ENCODE measurements around the gene SOX13. TPM values are rescaled to one million over a fixed set of nuclear protein-coding genes. Genes with fewer than 3 reads are reported as not detected.
"Not testable (repeated sequence)": the region's sequence is repeated elsewhere in the genome, so short reads cannot be mapped to it uniquely, and the experiment has no call there.

The SOX13 gene
- 6.9 and 12.6 TPM in 2 replicates for total RNA-seq (2014; rRNA removed; shearing (Covaris generic))

DNA sequence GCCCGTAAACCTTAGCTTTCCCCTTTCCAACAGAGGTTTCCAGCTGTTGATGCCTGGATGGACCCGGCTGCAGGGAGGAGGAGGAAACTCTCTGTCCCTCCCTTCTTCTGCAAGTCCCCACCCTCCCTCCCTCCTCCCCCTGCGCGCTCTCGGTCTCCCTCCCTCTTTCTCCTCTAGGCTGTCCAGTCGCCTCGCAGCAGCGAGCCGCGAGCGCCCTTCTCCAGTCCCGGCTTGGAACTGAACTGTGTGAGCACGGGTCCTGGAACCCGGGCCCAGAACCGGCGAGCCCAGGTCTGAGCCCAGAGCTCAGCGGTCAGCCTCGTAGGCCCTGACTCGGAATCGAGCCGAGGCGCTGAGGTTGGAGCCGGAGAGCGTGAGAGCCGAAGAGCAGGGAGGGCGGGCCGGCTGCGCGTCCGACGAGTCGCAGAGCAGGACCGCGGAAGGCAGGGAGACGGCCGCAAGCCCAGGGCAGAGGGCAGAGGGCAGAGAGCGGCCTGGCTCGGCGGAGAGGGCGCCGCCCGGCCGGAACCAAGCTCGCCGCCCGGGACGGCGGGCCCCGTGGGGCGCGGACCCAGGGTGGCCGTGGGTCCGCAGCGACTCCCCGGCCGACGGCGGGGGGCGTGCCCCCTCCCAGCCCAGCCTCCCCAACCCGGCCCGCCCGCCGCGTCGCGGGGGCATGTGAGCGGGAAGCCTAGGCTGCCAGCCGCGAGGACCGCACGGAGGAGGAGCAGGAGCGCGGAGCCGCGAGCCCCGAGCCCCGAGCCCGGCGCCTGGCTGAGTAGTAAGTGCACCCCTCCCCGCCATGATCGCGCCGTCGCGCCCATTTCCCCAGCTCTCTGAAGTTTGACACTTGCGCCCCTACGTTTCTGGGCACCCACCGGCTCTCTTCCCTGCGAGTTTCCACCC is at the start of gene SOX13:
Gene SOX13 (plus strand): TSS at position 185 of the 906 bp plus-strand sequence. CDS start 39,801 bp downstream, outside the sequence.
- peak; percentile 88 for DNase-seq (ENCODE audit: low read depth)

DNA sequence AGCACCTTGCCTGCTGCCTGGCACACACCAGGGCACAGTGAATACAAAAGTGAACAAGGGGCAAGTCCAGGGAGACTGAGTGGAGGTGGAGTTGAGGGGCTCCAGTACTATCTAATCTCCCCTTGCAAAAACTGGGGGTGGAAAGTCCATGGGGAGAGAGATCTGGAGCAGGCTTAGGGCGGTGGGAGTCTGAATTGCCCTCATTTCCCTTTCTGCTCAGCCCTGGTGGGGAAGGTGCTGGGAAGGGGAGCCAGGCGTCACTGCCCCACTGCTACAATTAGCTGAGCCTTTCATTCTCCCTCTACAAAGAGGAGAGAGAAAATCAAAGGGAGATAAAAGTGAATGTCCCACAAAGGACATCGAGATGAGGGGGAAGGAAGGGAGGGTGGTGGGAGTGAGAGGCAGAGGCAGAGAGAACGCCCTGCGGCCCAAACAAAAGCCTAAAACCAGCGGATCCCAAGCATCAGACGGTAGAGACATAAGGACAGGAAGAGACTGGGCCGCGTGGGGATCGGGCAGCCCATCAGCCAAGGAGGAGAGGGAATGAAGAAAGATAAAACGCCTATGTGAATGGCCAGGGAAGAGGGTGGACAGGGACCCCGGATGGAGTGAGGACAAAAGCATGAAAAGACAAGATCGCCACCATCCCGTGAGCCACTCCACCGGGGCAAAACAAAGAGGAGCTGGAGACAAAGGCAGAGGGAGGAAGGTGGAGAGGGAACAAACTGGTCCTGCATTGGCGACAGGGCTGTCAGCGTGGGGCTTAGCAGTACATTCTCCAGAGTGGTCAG is 46.8 kb upstream of the SOX13 start:
- DNase-seq (ENCODE audit: low read depth) = no peak

DNA sequence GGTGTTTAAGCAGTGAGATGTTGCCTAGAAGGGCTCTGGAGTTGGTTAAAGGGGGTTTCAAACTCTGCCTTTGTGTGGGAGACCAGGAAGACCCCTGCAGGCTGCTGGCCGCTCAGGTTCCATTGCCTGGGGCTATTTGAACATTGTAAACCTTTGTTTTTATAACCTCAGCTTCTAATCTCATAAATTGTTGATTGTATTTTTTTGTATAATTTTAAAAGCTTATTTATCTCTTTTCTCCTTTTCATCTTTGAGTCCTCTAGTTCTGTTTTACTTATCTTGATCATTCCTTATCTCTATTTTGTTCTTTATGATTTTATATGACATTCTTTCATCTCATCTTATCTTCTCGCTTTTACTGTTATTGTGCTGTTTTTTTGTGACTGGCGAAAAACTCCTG is 45.5 kb upstream of the SOX13 start:
- no peak for DNase-seq (ENCODE audit: low read depth)

DNA sequence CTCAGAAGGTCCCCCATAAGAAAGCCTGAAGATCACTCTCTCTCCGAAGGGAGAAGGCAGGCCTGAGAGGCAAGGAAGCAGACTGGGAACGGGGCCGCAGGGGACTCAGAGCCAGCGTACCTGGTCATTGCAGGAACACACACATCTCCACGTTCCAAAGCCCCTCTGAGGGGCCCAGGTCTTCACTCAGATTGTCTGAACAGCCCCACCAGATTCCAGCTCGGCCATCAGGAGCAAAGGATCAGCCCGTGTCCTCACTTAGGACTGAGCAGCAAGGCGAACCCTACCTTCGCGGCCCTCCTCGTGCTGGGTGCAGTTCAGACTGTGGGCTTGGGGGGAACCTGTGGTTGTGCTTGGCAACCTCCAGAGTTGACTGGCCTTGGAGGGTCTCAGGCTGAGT is 43.9 kb upstream of the SOX13 start:
- no peak for DNase-seq (ENCODE audit: low read depth)

DNA sequence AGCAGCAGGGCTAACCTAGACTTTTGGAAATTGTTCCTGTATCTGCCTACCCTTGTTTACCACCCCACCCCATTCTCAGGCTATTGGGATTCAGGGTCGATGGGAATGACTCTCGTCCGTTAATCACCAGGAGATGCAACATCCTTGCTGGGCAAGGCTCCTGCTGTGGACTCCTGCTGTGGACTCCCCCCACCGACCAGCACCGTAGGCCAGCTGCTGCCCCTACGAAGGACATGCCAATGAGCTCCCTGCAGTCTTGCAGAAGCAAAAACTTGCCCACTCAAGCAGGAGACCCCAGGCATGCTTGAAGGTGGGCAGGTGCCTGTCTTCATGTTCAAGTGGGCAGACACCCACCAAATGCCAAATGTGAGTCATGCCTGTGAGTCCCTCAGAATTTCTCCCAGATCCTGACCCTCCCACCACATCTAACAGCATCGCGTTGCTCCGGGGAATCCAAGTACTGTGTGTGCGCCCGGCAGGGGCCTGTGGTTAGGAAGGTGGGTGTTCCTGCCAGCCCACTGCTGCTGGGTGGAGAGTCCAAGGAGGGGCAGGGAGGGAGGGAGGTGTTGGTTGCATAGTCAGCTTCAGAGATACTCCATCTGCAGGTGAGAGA is 41.7 kb upstream of the SOX13 start:
- no peak for DNase-seq (ENCODE audit: low read depth)

DNA sequence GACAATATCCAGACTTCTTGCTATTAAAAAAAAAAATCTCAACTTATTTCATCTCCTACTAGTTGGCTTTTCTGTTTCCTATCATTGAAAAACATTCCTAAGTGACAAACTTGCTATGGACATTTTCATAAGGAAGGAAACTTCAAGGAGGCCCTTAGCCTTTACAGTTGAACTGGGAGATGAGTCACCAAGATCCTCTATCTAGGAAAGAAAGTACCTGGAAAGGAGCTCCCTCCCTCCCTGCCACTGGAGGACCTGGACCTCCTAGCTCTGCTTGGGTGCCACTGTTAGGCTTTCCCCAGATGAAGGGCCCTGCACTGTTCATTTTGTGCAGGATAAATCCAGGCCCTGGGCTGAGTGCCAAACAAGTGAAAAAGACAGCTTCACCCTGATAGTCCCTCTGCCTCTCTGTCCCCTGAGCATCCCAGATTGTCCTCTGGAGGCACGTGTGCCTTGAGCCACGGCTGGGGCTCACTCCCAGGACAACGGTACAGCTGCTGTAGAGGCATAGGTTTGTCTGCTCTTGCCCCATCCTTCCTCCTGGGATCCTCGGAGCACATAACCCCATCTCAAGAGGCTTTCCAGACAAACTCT is 40.2 kb upstream of the SOX13 start:
- DNase-seq (ENCODE audit: low read depth) = peak; percentile 39

DNA sequence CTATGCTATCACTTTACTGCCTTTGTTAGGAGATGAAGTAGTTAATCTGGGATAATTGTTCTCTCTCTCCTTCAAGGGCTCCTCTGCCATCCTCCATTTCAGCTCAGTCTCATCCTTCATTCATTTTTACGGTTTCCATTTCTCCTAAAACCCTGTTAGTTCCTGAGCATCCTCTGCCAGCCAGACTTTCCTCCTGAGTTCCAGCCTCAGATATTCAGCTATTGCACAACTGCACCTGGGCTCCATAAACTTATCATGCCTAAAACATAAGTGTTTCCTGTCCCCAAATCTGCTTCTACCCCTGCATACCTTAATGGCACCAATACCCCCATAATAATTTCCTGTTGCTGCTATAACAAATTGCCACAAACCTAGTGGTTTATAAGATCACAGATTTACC is 39.6 kb upstream of the SOX13 start:
- no peak for DNase-seq (ENCODE audit: low read depth)

DNA sequence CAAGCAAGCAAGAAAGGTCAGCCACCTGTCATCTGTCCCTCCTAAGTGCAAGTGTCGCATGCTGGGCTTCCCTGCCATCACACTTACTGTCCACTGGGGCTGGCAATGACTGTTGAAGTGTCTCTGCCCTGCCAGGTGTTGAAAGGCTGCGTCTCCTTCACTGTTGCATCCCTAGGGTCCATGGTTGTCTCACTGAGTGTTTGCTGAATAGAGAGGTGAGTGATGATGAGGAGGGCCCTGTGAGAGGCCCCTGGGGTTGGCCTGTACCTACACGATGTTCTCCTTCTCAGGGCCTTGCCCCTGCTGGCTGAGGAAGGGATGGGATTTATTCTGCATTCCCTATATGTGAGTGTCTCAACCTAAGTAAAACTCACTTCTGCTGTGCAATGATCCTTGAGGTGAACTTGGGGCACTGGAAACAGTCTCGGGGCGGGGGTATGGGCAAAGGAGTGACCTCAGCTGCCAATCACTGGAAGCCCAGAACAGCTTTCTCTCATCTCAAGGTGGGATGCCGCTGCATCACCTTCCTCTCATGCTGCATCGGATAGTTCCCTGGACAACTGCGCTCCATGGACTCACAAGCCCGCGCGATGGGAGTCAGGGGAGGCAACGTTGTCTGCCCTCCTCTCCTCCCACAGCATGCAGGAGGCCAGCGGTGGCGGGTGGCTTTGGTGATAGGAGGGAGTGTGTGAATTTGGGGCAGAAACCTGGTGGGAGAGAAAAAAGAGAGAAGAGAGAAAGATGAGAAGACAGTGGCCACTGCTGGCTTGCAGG is 35.8 kb upstream of the SOX13 start:
- DNase-seq (ENCODE audit: low read depth) = no peak

DNA sequence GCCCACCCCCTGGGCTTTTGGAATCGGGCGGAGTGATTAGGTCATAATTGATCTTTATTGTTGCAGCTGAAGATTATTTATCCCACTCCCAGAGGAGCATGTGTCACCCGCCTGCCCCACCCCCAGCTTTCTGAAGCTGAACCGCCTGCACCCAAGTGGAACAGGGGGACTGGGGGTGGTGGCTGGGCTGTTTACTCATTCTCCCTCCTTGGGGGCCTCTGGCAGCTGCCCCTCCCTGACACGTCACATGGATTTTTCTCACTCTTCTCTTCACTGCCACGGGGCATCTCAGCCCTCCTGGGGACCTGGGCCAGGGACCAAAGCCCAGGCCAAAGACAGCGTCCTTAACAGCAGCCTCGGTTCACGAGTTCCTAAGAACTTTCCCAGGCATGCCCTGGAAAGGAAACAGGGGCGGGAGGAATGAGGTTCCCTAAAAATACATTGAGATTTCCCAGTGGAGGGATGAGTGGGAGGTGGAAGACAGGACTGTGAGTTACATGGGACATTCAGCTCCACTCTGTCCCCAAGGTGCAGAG is 31.6 kb upstream of the SOX13 start:
- DNase-seq (ENCODE audit: low read depth) = no peak

DNA sequence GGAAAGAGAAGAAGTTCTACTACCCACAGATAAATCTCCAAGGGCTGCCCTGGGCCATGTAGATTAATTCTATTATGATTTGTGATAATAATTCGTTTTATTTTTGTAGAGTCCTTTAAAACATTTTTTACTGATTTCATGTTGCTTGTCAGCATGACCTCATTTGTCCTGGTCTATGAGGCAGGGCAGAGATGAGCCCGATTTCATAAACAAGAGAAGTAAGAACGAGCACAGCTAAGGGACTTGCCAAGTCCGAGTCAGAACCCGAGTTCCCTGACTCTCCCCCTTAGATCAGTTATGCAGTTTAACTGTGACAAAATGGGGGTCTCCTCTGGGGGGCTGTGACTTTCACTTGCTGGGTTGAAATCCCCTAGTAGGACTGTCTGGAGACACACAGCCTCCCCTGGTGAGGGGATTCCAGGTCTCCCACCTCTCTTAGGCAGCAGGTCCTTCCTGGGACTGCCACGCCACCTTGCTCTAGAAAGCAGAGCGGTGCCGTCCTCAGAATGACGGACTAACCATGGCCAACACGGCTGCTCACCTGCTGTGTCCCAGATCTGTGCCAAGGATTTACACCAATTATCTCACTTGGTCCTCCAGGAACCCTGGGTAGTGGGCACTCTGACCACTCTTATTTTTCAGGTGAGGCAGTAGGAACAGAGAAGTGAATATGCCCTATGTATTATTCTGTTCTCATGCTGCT is 31.0 kb upstream of the SOX13 start:
- no peak for DNase-seq (ENCODE audit: low read depth)

DNA sequence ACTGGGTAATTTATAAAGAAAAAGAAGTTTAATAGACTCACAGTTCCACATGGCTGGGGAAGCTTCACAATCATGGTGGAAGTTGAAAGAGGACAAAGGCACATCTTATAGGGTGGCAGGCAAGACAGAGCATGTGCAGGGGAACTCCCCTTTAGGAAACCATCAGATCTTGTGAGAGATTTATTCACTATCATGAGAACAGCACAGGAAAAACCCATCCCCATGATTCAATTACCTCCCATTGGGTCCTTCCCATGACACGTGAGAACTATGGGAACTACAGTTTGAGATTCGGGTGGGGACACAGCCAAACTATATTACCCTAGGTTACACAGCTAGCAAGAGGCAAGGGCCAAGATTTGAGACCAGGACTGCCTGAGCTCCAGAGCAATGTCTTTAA is 30.4 kb upstream of the SOX13 start:
- no peak for DNase-seq (ENCODE audit: low read depth)

DNA sequence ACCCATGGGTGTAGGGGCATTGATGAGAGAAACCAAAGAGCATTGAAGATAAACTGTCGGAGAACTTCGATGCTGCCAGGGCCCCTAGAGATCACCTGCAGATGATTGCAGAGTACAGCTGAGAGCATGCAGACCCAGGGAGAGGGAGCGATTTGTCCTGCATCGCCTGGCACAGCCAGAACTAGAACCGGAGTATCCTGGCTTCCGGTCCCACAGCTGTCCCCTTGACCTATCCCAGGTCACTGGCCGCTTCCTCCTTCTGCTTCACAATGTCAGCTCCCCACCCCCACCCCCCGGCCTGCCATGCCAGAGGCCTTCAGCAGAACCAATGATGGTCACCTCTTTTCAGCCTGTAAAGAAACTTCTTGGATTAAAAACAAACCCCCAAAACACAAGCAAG is 29.2 kb upstream of the SOX13 start:
- no peak for DNase-seq (ENCODE audit: low read depth)

DNA sequence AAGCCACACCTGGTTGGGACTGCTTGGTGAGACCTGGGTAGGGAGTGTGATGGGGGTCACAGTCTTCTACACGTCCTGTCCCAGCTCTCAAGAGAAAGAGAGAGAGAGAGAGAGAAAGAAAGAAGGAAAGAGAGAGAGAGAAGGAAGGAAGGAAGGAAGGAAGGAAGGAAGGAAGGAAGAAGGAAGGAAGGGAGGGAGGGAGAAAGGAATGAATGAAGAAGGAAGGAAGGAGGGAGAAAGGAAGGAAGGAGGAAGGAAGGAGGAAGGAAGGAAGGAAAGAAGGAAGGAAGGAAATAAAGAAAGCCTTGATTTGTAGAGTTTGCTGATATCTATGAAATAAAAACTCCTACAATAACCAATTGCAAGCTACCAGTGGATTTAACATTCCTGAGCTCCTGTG is 28.5 kb upstream of the SOX13 start:
- no peak for DNase-seq (ENCODE audit: low read depth)

DNA sequence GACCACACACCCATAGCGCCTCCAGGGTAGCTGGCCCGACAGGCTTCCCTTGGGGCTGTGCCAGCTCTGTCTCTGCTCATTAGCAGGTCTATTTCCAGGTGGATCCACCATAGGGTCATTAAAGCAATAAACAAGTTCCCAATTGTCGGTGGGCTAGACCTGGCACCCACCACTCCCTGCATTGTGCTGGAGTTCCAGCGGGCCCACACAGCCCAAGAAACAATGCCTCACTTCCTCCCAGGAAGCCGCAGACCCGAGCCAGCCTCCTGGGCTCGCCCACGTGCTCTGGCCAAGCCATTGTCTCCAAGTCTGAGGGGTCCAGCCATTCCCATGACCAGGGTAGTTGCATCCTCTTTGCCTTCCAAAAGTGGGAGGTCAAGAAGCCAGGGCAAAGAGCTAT is 27.5 kb upstream of the SOX13 start:
- DNase-seq (ENCODE audit: low read depth) = no peak

DNA sequence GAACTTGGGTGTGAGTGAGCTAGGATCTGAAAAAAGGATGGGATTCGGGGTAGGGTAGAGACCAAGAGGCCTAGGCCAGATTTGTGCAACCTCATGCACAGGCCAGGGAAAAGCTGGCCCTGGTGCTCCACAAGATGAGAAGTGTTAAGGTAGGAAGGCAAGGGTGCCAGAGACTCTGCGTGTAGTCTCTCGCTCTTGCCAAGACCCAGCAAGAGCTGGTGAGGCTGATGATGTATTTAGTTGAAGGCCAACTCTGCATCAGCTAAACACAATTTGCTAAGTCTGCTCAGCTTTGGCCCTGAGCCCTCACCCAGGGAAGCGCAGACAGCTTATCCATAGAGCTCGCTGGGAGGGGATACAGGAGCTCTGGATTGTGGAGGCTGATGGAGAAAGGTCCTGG is 26.6 kb upstream of the SOX13 start:
- DNase-seq (ENCODE audit: low read depth) = no peak

DNA sequence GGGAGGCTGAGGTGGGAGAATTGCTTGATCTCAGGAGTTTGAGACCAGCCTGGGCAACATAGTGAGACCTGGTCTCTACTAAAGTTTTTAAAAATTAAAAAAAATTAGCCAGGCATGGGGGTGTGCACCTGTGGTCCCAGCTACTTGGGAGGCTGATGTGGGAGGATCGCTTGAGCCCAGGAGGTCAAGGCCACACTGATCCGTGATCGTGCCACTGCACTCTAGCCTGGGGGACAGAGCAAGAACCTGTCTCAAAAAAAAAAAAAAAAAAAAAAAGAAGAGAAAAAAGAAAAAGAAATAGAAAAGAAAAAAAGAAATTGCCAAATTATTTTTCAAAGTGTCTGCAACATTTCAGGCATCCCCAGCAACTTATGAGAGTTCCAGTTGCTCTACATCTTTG is 24.1 kb upstream of the SOX13 start:
- DNase-seq (ENCODE audit: low read depth) = not testable (repeated sequence)

DNA sequence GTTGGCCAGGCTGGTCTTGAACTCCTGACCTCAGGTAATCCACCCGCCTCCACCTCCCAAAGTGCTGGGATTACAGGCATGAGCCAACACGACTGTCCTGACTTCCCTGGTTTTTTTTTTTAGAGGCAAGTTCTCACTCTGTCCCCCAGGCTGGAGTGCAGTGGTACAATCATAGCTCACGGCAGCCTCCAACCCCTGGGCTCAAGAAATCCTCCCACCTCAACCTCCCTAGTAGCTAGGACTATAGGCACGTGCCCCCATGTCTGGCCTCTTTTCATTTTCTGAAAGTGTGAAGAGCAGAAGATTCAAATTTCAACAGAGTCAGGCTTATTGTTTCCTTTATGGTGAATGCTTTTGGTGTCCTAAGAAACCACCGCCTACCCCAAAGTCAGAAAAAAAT is 21.7 kb upstream of the SOX13 start:
- DNase-seq (ENCODE audit: low read depth) = no peak

DNA sequence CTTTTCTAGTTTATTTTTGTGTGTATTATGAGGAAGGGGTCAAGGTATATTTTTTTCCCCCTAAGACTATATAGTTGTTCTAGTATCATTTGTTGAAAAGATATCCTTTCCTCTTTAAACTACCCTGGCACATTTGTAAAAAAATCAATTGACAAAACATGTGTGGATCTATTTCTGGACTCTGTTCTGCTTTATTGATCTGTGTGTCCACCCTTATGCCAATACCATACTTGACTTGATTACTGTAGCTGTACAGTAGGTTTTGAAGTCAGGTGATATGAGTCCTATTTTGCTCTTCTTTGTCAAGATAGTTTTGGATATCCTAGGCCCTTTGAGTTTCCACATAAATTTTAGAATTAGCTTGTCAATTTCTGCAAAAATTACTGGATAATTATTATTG is 21.2 kb upstream of the SOX13 start:
- DNase-seq (ENCODE audit: low read depth) = no peak

DNA sequence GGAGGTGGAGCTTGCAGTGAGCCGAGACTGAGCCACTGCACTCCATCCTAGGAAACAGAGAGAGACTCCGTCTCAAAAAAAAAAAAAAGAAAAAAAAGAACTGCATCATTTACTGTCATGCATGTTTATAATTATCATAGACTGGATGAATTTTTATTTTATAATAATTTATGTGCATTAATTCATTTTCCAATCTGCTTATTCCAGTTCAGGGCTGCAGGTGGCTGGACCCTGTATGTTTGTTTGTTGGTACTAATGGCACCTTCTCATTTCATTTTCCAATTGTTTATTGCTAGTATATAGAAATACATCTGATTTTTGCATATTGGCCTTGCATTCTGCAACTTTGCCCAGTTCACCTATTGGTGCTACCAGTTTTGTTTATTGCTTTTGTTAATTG is 19.0 kb upstream of the SOX13 start:
- no peak for DNase-seq (ENCODE audit: low read depth)

DNA sequence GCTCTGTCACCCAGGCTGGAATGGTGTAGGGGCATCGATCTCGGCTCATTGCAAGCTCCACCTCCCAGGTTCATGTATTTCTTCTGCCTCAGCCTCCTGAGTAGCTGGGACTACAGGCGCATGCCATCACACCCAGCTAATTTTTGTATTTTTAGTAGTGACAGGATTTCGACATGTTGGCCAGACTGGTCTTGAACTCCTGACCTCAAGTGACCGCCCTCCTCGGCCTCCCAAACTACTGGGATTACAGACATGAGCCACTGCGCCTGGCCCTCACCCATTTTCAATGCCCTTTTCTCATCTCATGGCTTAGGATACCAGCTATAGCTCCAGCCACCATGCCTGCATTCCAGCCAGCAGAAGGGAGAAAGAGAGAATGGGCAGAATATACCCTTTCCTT is 12.9 kb upstream of the SOX13 start:
- no peak for DNase-seq (ENCODE audit: low read depth)
